Esophagus muscularis mucosa (tissue), 4 donors: ENCODE measurements around the gene RIC8B. TPM values are rescaled to one million over a fixed set of nuclear protein-coding genes. Genes with fewer than 3 reads are reported as not detected.

Experiments
- DNase-seq: peaks from one replicate; pipeline ENCODE4 v3.0.0-alpha.2; 2017; ENCODE audit errors: extremely low spot score
- H3K27ac ChIP-seq, 4 donors: fragments of 200-600 bp; sonication (generic); replicated peaks in 1 of 4; 1 replicate in 3 of 4; 2 replicates in 1 of 4; pipeline ENCODE4 v1.5.1; 2016 to 2019; ENCODE audit warnings: mild to moderate bottlenecking in 1 of 4
- H3K27me3 ChIP-seq, 4 donors: fragments of 200-600 bp; sonication (generic); one replicate each; pipeline versions ENCODE4 v1.5.1 to v1.6.0; 2016 to 2019
- H3K36me3 ChIP-seq, 4 donors: fragments of 200-600 bp; sonication (generic); one replicate each; pipeline ENCODE4 v1.5.1; 2016 to 2019
- H3K4me1 ChIP-seq, 4 donors: fragments of 200-600 bp; sonication (generic); one replicate each; pipeline ENCODE4 v1.5.1; 2016 to 2019
- H3K4me3 ChIP-seq, 4 donors: fragments of 200-600 bp; sonication (generic); 1 replicate in 2 of 4; 2 replicates in 2 of 4; pipeline ENCODE4 v1.5.1; 2016 to 2019; ENCODE audit warnings: mild to moderate bottlenecking in 4 of 4, moderate library complexity in 1 of 4
- H3K9me3 ChIP-seq, 4 donors: fragments of 200-600 bp; sonication (generic); 1 replicate in 3 of 4; 2 replicates in 1 of 4; pipeline ENCODE4 v1.5.1; 2016 to 2019
- CTCF ChIP-seq, 3 experiments: fragments of 200-600 bp in 2 of 3; fragments of 450-650 bp in 1 of 3; sonication (generic) in 2 of 3; IDR thresholded peaks; one replicate each; pipeline ENCODE4 v1.5.1; 2017 to 2019; ENCODE audit warnings: antibody characterized with exemption in 3 of 3, mild to moderate bottlenecking in 2 of 3, moderate library complexity in 1 of 3
- EP300 ChIP-seq: sonication (generic); formaldehyde crosslinking; IDR thresholded peaks from one replicate; pipeline ENCODE4 v1.6.1; 2017; ENCODE audit warnings: antibody characterized with exemption
- POLR2A ChIP-seq: fragments of 450-650 bp; IDR thresholded peaks from one replicate; pipeline ENCODE4 v1.6.1; 2017; ENCODE audit warnings: antibody characterized with exemption, moderate library complexity, mild to moderate bottlenecking, low read depth
- POLR2AphosphoS5 ChIP-seq, 2 donors: sonication (generic); formaldehyde crosslinking; IDR thresholded peaks; one replicate each; pipeline ENCODE4 v1.6.1; 2017; ENCODE audit warnings: antibody characterized with exemption in 2 of 2
- WGBS: methylation state at CpG from one replicate; pipeline ENCODE4 v1.1.5; 2018; 5-methylcytosine and 5-hydroxymethylcytosine counted together
- intact Hi-C: fragments of 100-400 bp; cut with DNase I; formaldehyde crosslinking; loops from one replicate; pipeline ENCODE4 v1.15.1; 2023
- total RNA-seq, 4 donors: library from RNA; depleted of rRNA; stranded (reverse); fragments of >200 nt; gene quantifications; one replicate each; pipeline versions ENCODE4 v1.1.0 to v1.2.1, GENCODE V29; 2016

Gene RIC8B
- total RNA-seq, 4 donors from 2014 or later, result 13.8 to 19.1 (median 15.3) TPM

DNA sequence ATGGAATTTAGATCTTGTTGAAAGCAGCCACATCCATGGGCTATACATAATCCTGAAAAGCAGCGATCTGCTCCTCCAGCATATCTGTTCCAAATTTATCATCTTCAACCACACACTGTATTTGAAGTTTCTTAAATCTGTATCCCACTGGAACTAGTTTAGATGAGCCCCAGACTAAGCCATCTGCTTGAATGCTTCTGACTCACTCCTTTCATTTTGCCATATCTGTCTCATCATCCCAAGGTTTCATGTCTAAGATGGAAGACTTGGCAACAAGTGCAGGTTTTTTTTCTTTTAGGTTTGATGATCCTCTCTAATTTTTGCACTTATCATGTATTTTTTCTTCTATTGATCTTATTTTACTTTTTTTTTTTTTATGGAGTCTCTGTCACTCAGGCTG, 126.8 kb downstream of the RIC8B start:
- intact Hi-C loops, result no loop called here
- H3K27me3 ChIP-seq, result peaks cover 0 to 10% (median 0%) of the 10 kb centered on the region in 4 donors
- 86% methylated on average over 1 of the region's 1 CpG for WGBS
- H3K27ac ChIP-seq, result no peak overlapping the region
- H3K9me3 ChIP-seq, result no peaks in the 10 kb centered on the region
- no peak overlapping the region for H3K4me3 ChIP-seq
- no peak for DNase-seq
- TF ChIP-seq CTCF (IDR thresholded peaks at IDR 0.05) (no peak), POLR2AphosphoS5 (IDR thresholded peaks at IDR 0.05) (no peak), POLR2A (no peak), EP300 (no peak)
- no peaks in the 10 kb centered on the region for H3K36me3 ChIP-seq
- peaks cover 0 to 11% (median 10%) of the 10 kb centered on the region in 4 donors for H3K4me1 ChIP-seq

GRCh38 chr12:106902053-106902452, 127.6 kb downstream of the RIC8B start:
- intact Hi-C loops, result no loop called here
- no peak overlapping the region for H3K4me3 ChIP-seq
- H3K9me3 ChIP-seq, result no peaks in the 10 kb centered on the region
- peaks cover 0 to 12% (median 0%) of the 10 kb centered on the region in 4 donors for H3K27me3 ChIP-seq
- no peaks in the 10 kb centered on the region for H3K36me3 ChIP-seq
- no peak for DNase-seq
- 87% methylated on average over 11 of the region's 11 CpGs for WGBS
- H3K27ac ChIP-seq, result no peak overlapping the region
- TF ChIP-seq EP300 (no peak), POLR2AphosphoS5 (IDR thresholded peaks at IDR 0.05) (no peak), CTCF (IDR thresholded peaks at IDR 0.05) (no peak), POLR2A (no peak)
- peaks cover 0 to 11% (median 10%) of the 10 kb centered on the region in 4 donors for H3K4me1 ChIP-seq

DNA sequence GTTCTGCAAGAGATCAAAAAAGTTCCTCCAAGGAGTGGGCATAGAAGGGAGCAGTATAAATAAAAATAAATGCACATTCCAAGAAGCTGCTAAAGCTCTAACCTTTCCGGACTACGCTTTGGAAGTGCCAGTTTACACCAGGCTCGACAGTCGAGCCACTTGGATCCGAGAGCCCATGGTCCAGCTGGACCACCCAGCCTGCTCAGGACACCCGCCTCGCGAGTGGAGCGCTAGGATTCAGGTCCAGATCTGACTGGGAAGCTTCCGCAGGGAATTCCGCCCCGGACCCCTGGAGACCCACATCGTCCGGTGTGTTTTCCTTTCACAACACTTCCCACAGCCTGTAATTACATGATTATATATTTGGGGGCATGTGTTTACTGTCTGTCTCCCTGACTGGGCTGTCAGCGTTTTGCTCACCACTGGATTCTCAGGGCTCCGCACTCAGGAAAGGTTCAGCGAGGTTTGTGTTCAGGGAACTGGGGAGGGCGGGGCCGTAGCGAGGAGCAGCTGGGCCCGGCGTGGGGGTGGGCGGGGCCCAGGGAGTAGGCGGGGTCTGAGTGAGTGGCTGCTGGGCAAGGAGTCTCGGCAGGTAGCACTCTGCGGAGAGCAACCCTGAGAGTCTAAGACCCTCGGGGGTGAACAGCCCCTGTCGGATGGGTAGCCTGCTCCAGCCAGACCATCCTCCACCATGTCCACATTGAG, 128.9 kb downstream of the RIC8B start:
- Histone ChIP-seq H3K4me3 (peak overlapping the region; percentile 45 to 56 (median 51)), H3K9me3 (no peaks in the 10 kb centered on the region), H3K27ac (peak overlapping the region in 1 of 4 donors; percentile 4), H3K4me1 (peaks cover 0 to 11% (median 10%) of the 10 kb centered on the region in 4 donors), H3K36me3 (no peaks in the 10 kb centered on the region), H3K27me3 (peaks cover 0 to 15% (median 0%) of the 10 kb centered on the region in 4 donors)
- 2% methylated on average over 16 of the region's 28 CpGs for WGBS
- no peak for TF ChIP-seq POLR2AphosphoS5 (IDR thresholded peaks at IDR 0.05)
- TF ChIP-seq EP300, result no peak
- TF ChIP-seq CTCF (IDR thresholded peaks at IDR 0.05), result no peak
- no peak for TF ChIP-seq POLR2A
- no peak for DNase-seq
- intact Hi-C loops, result no loop called here

DNA sequence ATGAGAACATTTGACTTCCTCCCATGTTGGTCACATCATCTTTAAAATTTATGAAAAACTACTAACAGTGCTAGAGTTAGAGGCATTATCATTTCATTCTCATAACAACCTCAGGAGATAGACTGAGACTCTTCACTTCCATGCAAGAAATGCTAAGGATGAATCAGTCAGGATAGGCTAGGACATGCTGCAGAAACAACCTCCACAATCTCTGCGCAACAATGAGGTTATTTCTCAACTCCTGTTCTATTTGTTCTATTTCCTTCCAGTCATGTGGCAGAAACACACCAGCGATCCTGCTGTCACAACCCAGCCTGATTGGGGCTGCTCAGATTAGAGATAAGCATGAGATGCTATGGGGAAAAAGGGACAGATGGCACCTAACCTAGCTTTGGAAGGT, 132.2 kb downstream of the RIC8B start:
- TF ChIP-seq EP300, result no peak
- TF ChIP-seq POLR2AphosphoS5 (IDR thresholded peaks at IDR 0.05), result no peak
- TF ChIP-seq CTCF (IDR thresholded peaks at IDR 0.05), result no peak
- TF ChIP-seq POLR2A, result no peak
- Histone ChIP-seq H3K27me3 (peaks cover 0 to 26% (median 0%) of the 10 kb centered on the region in 4 donors), H3K4me1 (peaks cover 0 to 11% (median 10%) of the 10 kb centered on the region in 4 donors), H3K36me3 (no peaks in the 10 kb centered on the region), H3K4me3 (no peak overlapping the region), H3K27ac (no peak overlapping the region), H3K9me3 (no peaks in the 10 kb centered on the region)
- WGBS, result 82% methylated on average over 2 of the region's 2 CpGs
- intact Hi-C loops, result no loop called here
- no peak for DNase-seq

- TF ChIP-seq POLR2AphosphoS5 (IDR thresholded peaks at IDR 0.05) (no peak), EP300 (no peak), CTCF (IDR thresholded peaks at IDR 0.05) (no peak), POLR2A (no peak)
- 92% methylated on average over 5 of the region's 5 CpGs for WGBS
Observed at GRCh38 chr12:106907411-106907810, 132.9 kb downstream of the RIC8B start.

More at GRCh38 chr12:106907411-106907810, 132.9 kb downstream of the RIC8B start:
- Histone ChIP-seq H3K4me3 (no peak overlapping the region), H3K9me3 (no peaks in the 10 kb centered on the region), H3K4me1 (peaks cover 0 to 11% (median 10%) of the 10 kb centered on the region in 4 donors), H3K27me3 (peaks cover 0 to 28% (median 0%) of the 10 kb centered on the region in 4 donors), H3K27ac (no peak overlapping the region), H3K36me3 (no peaks in the 10 kb centered on the region)
- no peak for DNase-seq
- intact Hi-C loops, result no loop called here
